ENCODE measurements around the gene ZNF32. TPM values are rescaled to one million over a fixed set of nuclear protein-coding genes. Genes with fewer than 3 reads are reported as not detected.
"Not testable (repeated sequence)": the region's sequence is repeated elsewhere in the genome, so short reads cannot be mapped to it uniquely, and the experiment has no call there.

The ZNF32 gene
- total and polyA plus RNA-seq, 4 donors, result 42.3 to 91.9 (median 70.5) TPM

DNA sequence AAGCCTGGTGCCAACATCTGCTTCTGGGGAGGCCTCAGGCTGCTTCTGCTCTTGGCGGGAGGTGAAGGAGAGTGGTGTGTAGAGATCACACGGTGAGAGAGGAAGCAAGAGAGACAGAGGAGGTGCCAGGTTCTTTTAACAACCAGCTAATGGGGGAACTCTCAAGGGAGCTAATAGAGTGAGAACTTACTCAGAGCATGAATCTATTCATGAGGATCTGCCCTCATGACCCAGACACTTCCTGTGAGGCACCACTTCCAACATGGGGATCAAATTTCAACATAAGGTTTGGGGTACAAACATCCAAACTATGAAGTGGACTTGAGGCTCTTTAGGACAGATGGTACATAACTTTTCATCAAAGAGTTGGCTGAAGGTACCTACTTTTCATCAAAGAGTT, 5.1 kb upstream of the ZNF32 start:
- no peak overlapping the region for H3K27ac ChIP-seq (ENCODE audit: low read depth, low read length)
- H3K27me3 ChIP-seq (ENCODE audit: control insufficient read depth, insufficient read depth, low read length), result no peaks in the 10 kb centered on the region
- no peak overlapping the region for H3K4me3 ChIP-seq (ENCODE audit: low read depth, low read length)
- no peak for DNase-seq (ENCODE audit: low read depth in 4 of 6, low spot score in 6 of 6)
- peaks cover 10% of the 10 kb centered on the region for H3K4me1 ChIP-seq (ENCODE audit: control insufficient read depth, insufficient read depth, low read length)
- no peaks in the 10 kb centered on the region for H3K36me3 ChIP-seq (ENCODE audit: control insufficient read depth, insufficient read depth, low read length)
- H3K9me3 ChIP-seq (ENCODE audit: control insufficient read depth, insufficient read depth, low read length), result no peaks in the 10 kb centered on the region
- WGBS (ENCODE audit: insufficient coverage), result 57% methylated on average over 2 of the region's 2 CpGs

DNA sequence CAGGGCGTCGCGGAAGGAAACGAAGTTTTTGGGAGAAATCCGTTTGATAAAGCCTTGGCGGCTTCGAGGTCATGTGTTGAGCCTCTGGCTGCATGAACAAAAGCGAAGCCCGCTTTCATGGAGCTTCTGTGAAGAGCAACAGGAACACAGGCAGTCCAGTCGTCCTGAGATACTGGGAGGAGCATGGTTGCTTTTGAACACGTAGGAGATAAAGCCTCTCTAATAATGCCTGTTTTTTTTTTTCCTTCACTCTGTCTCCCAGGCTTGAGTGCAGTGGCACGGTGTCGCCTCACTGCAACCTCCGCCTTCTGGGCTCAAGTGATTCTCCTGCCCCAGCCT, 473 bp upstream of the ZNF32 start:
- Histone ChIP-seq H3K27ac (ENCODE audit: low read depth, low read length) (peak overlapping the region; percentile 78), H3K4me3 (ENCODE audit: low read depth, low read length) (peak overlapping the region; percentile 72), H3K36me3 (ENCODE audit: control insufficient read depth, insufficient read depth, low read length) (peaks cover 21% of the 10 kb centered on the region), H3K4me1 (ENCODE audit: control insufficient read depth, insufficient read depth, low read length) (peaks cover 18% of the 10 kb centered on the region), H3K27me3 (ENCODE audit: control insufficient read depth, insufficient read depth, low read length) (no peaks in the 10 kb centered on the region), H3K9me3 (ENCODE audit: control insufficient read depth, insufficient read depth, low read length) (peaks cover 19% of the 10 kb centered on the region)
- peak in 2 of 6 donors; percentile 24 to 68 for DNase-seq (ENCODE audit: low read depth in 4 of 6, low spot score in 6 of 6)
- WGBS (ENCODE audit: insufficient coverage), result 2% methylated on average over 9 of the region's 14 CpGs

DNA sequence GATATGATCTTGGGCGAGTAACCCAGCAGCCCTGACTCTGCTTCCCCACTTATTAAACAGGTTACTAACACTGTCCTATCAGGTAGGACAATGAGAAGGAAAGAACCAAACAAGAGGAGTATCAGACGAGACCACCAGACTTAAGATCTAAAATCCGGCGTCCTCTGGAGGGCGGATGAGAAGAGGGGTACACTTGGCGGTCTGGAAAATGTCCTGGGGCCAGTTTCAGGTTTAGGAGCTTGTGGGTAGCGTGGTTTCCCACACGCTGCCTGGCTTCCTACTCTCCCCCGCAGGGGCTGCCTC, 635 bp downstream of the ZNF32 start:
- Histone ChIP-seq H3K4me1 (ENCODE audit: control insufficient read depth, insufficient read depth, low read length) (peaks cover 18% of the 10 kb centered on the region), H3K27me3 (ENCODE audit: control insufficient read depth, insufficient read depth, low read length) (no peaks in the 10 kb centered on the region), H3K4me3 (ENCODE audit: low read depth, low read length) (peak overlapping the region; percentile 72), H3K36me3 (ENCODE audit: control insufficient read depth, insufficient read depth, low read length) (peaks cover 25% of the 10 kb centered on the region), H3K27ac (ENCODE audit: low read depth, low read length) (peak overlapping the region; percentile 11), H3K9me3 (ENCODE audit: control insufficient read depth, insufficient read depth, low read length) (peaks cover 26% of the 10 kb centered on the region)
- peak in 1 of 6 donors; percentile 63 for DNase-seq (ENCODE audit: low read depth in 4 of 6, low spot score in 6 of 6)
- 25% methylated on average over 7 of the region's 9 CpGs for WGBS (ENCODE audit: insufficient coverage)

DNA sequence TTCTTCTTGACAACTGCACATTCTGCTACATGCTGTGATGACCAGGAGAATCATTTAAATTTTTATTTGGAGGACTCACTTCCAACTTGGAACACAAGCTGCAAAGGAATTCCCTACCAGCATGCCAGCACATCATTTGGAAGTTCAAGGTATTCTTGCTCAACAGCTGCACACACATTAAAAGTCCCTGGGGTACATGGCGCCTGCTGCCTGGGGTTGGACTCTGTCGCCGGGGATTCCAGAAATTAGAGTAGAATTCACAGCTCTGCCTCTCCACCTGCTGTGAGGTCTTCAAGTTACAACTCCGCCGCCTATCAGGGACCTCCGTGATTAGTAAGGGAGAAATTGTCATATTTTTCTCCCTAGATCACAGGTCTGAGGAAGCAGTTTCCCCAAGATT, 1.1 kb downstream of the ZNF32 start:
- no CpG with 5 or more reads among the region's 6 CpGs for WGBS (ENCODE audit: insufficient coverage)
- DNase-seq (ENCODE audit: low read depth in 4 of 6, low spot score in 6 of 6), result no peak
- H3K27me3 ChIP-seq (ENCODE audit: control insufficient read depth, insufficient read depth, low read length), result no peaks in the 10 kb centered on the region
- peak overlapping the region; percentile 72 for H3K4me3 ChIP-seq (ENCODE audit: low read depth, low read length)
- H3K27ac ChIP-seq (ENCODE audit: low read depth, low read length), result no peak overlapping the region
- peaks cover 25% of the 10 kb centered on the region for H3K36me3 ChIP-seq (ENCODE audit: control insufficient read depth, insufficient read depth, low read length)
- H3K4me1 ChIP-seq (ENCODE audit: control insufficient read depth, insufficient read depth, low read length), result peaks cover 18% of the 10 kb centered on the region
- H3K9me3 ChIP-seq (ENCODE audit: control insufficient read depth, insufficient read depth, low read length), result peaks cover 26% of the 10 kb centered on the region

DNA sequence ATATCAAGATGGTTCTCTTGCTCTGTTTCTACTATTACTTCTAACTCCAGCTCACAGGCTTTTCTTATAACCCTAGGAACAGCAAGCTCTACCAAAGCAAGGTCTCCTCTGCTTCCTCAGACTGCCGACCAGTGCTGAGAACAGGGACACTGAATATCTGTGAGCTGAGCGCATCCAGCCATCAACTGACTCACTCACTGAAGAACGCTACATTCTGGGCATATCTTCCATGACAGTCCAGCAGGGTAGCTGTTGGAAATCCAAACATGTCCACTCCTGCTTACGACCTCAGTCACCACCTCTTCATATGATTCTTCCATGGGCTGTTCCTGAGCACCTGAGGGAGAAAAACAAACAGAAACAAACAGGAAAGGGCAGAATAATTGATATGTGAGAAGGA, 2.8 kb downstream of the ZNF32 start:
- H3K9me3 ChIP-seq (ENCODE audit: control insufficient read depth, insufficient read depth, low read length), result peaks cover 26% of the 10 kb centered on the region
- peaks cover 25% of the 10 kb centered on the region for H3K36me3 ChIP-seq (ENCODE audit: control insufficient read depth, insufficient read depth, low read length)
- 100% methylated on average over 2 of the region's 4 CpGs for WGBS (ENCODE audit: insufficient coverage)

GRCh38 chr10:43644252-43644651, 4.4 kb downstream of the ZNF32 start:
- 100% methylated on average over 8 of the region's 8 CpGs for WGBS (ENCODE audit: insufficient coverage)
- Histone ChIP-seq H3K9me3 (ENCODE audit: control insufficient read depth, insufficient read depth, low read length) (peaks cover 26% of the 10 kb centered on the region), H3K4me1 (ENCODE audit: control insufficient read depth, insufficient read depth, low read length) (peaks cover 11% of the 10 kb centered on the region), H3K27me3 (ENCODE audit: control insufficient read depth, insufficient read depth, low read length) (no peaks in the 10 kb centered on the region), H3K36me3 (ENCODE audit: control insufficient read depth, insufficient read depth, low read length) (peaks cover 25% of the 10 kb centered on the region), H3K27ac (ENCODE audit: low read depth, low read length) (no peak overlapping the region), H3K4me3 (ENCODE audit: low read depth, low read length) (no peak overlapping the region)
- no peak for DNase-seq (ENCODE audit: low read depth in 4 of 6, low spot score in 6 of 6)

More for the DNA sequence above, 2.8 kb downstream of the ZNF32 start:
- no peak overlapping the region for H3K4me3 ChIP-seq (ENCODE audit: low read depth, low read length)
- peaks cover 18% of the 10 kb centered on the region for H3K4me1 ChIP-seq (ENCODE audit: control insufficient read depth, insufficient read depth, low read length)
- H3K27ac ChIP-seq (ENCODE audit: low read depth, low read length), result no peak overlapping the region
- H3K27me3 ChIP-seq (ENCODE audit: control insufficient read depth, insufficient read depth, low read length), result no peaks in the 10 kb centered on the region
- DNase-seq (ENCODE audit: low read depth in 4 of 6, low spot score in 6 of 6), result no peak

DNA sequence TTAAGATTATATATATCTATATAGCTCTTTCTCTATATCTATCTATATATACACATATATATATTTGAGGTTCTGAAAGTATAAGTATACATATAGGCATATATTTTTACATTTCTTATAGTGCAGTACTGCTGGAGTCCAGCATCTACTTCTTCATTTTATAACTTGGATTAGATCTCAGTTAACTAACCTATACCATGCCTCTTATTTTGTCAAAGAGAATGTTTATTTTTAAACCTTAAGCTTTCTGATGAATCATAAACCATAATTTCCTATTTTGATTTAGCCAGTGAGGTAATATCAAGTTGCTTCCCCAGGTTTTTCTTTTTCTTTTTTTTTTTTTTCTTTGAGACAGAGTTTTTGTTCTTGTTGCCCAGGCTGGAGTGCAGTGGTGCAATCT, 8.1 kb downstream of the ZNF32 start:
- H3K27ac ChIP-seq (ENCODE audit: low read depth, low read length), result no peak overlapping the region
- H3K4me1 ChIP-seq (ENCODE audit: control insufficient read depth, insufficient read depth, low read length), result no peaks in the 10 kb centered on the region
- no peaks in the 10 kb centered on the region for H3K27me3 ChIP-seq (ENCODE audit: control insufficient read depth, insufficient read depth, low read length)
- no peak overlapping the region for H3K4me3 ChIP-seq (ENCODE audit: low read depth, low read length)
- DNase-seq (ENCODE audit: low read depth in 4 of 6, low spot score in 6 of 6), result no peak
- peaks cover 19% of the 10 kb centered on the region for H3K36me3 ChIP-seq (ENCODE audit: control insufficient read depth, insufficient read depth, low read length)
- peaks cover 25% of the 10 kb centered on the region for H3K9me3 ChIP-seq (ENCODE audit: control insufficient read depth, insufficient read depth, low read length)

GRCh38 chr10:43635816-43636215, 12.9 kb downstream of the ZNF32 start:
- not testable (repeated sequence) for H3K9me3 ChIP-seq (ENCODE audit: control insufficient read depth, insufficient read depth, low read length)

DNA sequence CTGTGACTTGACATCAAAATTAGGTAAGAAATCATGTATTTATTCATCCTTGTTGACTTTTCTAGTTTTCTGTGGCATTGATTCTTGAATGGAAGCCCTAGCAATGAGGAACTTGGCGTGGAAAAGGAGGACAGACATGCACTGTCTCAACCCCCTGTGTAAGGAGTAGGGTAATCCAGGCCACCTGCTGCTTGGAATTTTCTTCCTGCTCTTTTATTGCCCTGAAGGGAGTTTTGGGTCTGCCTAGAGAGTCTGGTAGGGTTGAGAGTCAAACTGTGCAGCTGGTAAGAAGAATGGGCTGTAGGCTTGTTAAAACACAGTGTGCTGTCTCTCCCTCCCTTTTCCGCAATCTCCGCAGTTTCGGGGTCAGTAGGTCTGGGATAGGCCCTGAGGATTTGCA, 19.7 kb downstream of the ZNF32 start:
- Histone ChIP-seq H3K36me3 (ENCODE audit: control insufficient read depth, insufficient read depth, low read length) (no peaks in the 10 kb centered on the region), H3K4me1 (ENCODE audit: control insufficient read depth, insufficient read depth, low read length) (no peaks in the 10 kb centered on the region), H3K27ac (ENCODE audit: low read depth, low read length) (no peak overlapping the region), H3K9me3 (ENCODE audit: control insufficient read depth, insufficient read depth, low read length) (peaks cover 1% of the 10 kb centered on the region), H3K27me3 (ENCODE audit: control insufficient read depth, insufficient read depth, low read length) (no peaks in the 10 kb centered on the region), H3K4me3 (ENCODE audit: low read depth, low read length) (no peak overlapping the region)
- no peak for DNase-seq (ENCODE audit: low read depth in 4 of 6, low spot score in 6 of 6)
- 33% methylated on average over 1 of the region's 4 CpGs for WGBS (ENCODE audit: insufficient coverage)

More at GRCh38 chr10:43635816-43636215, 12.9 kb downstream of the ZNF32 start:
- not testable (repeated sequence) for H3K36me3 ChIP-seq (ENCODE audit: control insufficient read depth, insufficient read depth, low read length); DNase-seq (ENCODE audit: low read depth in 4 of 6, low spot score in 6 of 6); H3K27me3 ChIP-seq (ENCODE audit: control insufficient read depth, insufficient read depth, low read length); H3K4me1 ChIP-seq (ENCODE audit: control insufficient read depth, insufficient read depth, low read length); H3K27ac ChIP-seq (ENCODE audit: low read depth, low read length); H3K4me3 ChIP-seq (ENCODE audit: low read depth, low read length)
- WGBS (ENCODE audit: insufficient coverage), result 75% methylated on average over 1 of the region's 1 CpG

DNA sequence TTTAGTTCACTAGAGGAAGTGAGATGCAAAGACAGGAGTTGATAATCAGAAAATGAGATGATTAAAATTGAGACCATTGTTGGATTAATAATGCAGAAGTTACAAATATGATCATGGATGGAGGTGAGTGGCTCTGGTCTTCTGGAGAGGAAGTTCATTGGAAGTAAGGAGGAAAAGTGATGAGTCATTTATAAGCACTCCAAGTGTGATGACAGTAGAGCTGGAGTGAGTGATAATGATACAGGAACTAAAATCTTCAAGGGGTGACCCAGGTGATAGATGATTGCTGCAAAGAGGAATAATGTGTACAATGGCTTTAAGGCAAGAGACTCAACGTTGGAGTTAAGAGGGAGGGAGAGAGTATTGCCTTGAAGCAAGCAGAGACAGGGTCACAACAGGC, 20.7 kb downstream of the ZNF32 start:
- no peak for DNase-seq (ENCODE audit: low read depth in 4 of 6, low spot score in 6 of 6)
- no peaks in the 10 kb centered on the region for H3K36me3 ChIP-seq (ENCODE audit: control insufficient read depth, insufficient read depth, low read length)
- WGBS (ENCODE audit: insufficient coverage), result 53% methylated on average over 1 of the region's 1 CpG
- H3K4me1 ChIP-seq (ENCODE audit: control insufficient read depth, insufficient read depth, low read length), result no peaks in the 10 kb centered on the region
- H3K27ac ChIP-seq (ENCODE audit: low read depth, low read length), result no peak overlapping the region
- peaks cover 1% of the 10 kb centered on the region for H3K9me3 ChIP-seq (ENCODE audit: control insufficient read depth, insufficient read depth, low read length)
- H3K4me3 ChIP-seq (ENCODE audit: low read depth, low read length), result no peak overlapping the region
- H3K27me3 ChIP-seq (ENCODE audit: control insufficient read depth, insufficient read depth, low read length), result no peaks in the 10 kb centered on the region

Data from spinal cord (tissue), 10 donors.